IMR-90 (cell line): ENCODE data around the gene ONECUT1. TPM values are rescaled to one million over a fixed set of nuclear protein-coding genes. Genes with fewer than 3 reads are reported as not detected.
A peak's percentile ranks its signal among the peaks of the same experiment; 100 is the strongest.

Experiments used
- ATAC-seq: fragments of 200-7000 bp; cut with Tn5 transposase; 2 replicates; pipeline ENCODE4 v1.9.1; 2020; ENCODE audit warnings: low read depth, mild to moderate bottlenecking, moderate library complexity
- Bru-seq: library from RNA; stranded (reverse); fragments of 400-500 nt; gene quantifications from one replicate; lab custom pipeline; 2021; lab: Mats Ljungman, UMichigan
- BruChase-seq, 2 experiments: library from RNA; stranded (reverse); fragments of 400-500 nt; gene quantifications; one replicate each; lab custom pipeline; 2021; lab: Mats Ljungman, UMichigan
- BruUV-seq: library from RNA; stranded (reverse); fragments of 400-500 nt; replicated peaks from 2 replicates; lab custom pipeline; 2021; lab: Mats Ljungman, UMichigan
- CTCF ChIA-PET: fragments of 300-600 bp; formaldehyde crosslinking; extraction: SDS; loops from one replicate; lab custom pipeline; 2021; ENCODE audit warnings: antibody characterized with exemption; lab: Yijun Ruan, JAX
- POLR2A ChIA-PET: fragments of 300-600 bp; sonication (Branson Sonifier 250); formaldehyde crosslinking; loops from one replicate; lab custom pipeline; 2022; ENCODE audit warnings: antibody characterized with exemption; ENCODE audit not compliant: unreplicated experiment; lab: Charles Lee
- DNase-seq: peaks from one replicate; pipeline ENCODE4 v3.0.0; 2013
- H2AFZ ChIP-seq: replicated peaks from 2 replicates; pipeline ENCODE3; 2013; ENCODE audit warnings: low read length, mild to moderate bottlenecking; ENCODE audit not compliant: poor library complexity
- H2AK5ac ChIP-seq: 2 replicates; pipeline ENCODE4 v1.6.1; 2013; ENCODE audit warnings: low read depth, low read length, inconsistent platforms
- H2AK9ac ChIP-seq: replicated peaks from 2 replicates; pipeline ENCODE3; 2013; ENCODE audit warnings: mild to moderate bottlenecking, low read depth, low read length, moderate library complexity; ENCODE audit not compliant: poor library complexity
- H2BK120ac ChIP-seq: 2 replicates; pipeline ENCODE4 v1.6.1; 2013; ENCODE audit warnings: low read depth, low read length, inconsistent platforms
- H2BK15ac ChIP-seq: 3 replicates; pipeline ENCODE4 v1.6.1; 2013; ENCODE audit warnings: low read depth, low read length, inconsistent platforms
- H2BK20ac ChIP-seq: 2 replicates; pipeline ENCODE4 v1.6.1; 2013; ENCODE audit warnings: low read depth, mild to moderate bottlenecking, inconsistent platforms, low read length, moderate library complexity
- H2BK5ac ChIP-seq: 2 replicates; pipeline ENCODE4 v1.6.1; 2013; ENCODE audit warnings: mild to moderate bottlenecking, low read depth, low read length, inconsistent platforms; ENCODE audit not compliant: poor library complexity, severe bottlenecking
- H3K14ac ChIP-seq: replicated peaks from 2 replicates; pipeline ENCODE4 v1.6.1; 2013; ENCODE audit warnings: low read depth, low read length, inconsistent platforms
- H3K18ac ChIP-seq: 2 replicates; pipeline ENCODE4 v1.6.1; 2013; ENCODE audit warnings: low read depth, low read length, control low read depth
- H3K23ac ChIP-seq: 2 replicates; pipeline ENCODE4 v1.6.1; 2013; ENCODE audit warnings: low read depth, low read length, inconsistent platforms
- H3K27ac ChIP-seq: 2 replicates; pipeline ENCODE4 v1.5.1; 2013; ENCODE audit warnings: mild to moderate bottlenecking, control low read depth, low read length; ENCODE audit not compliant: insufficient read depth
- H3K27me3 ChIP-seq: 2 replicates; pipeline ENCODE4 v1.6.1; 2013; ENCODE audit warnings: low read length; ENCODE audit not compliant: control insufficient read depth, insufficient read depth
- H3K36me3 ChIP-seq: 2 replicates; pipeline ENCODE4 v1.6.1; 2013; ENCODE audit warnings: low read length, mixed read lengths; ENCODE audit not compliant: control insufficient read depth, insufficient read depth
- H3K4ac ChIP-seq: 2 replicates; pipeline ENCODE4 v1.6.1; 2013; ENCODE audit warnings: low read depth, low read length, inconsistent platforms
- H3K4me1 ChIP-seq: 2 replicates; pipeline ENCODE4 v1.6.1; 2013; ENCODE audit warnings: low read length, mixed read lengths; ENCODE audit not compliant: control insufficient read depth, insufficient read depth
- H3K4me2 ChIP-seq: 2 replicates; pipeline ENCODE4 v1.6.1; 2013; ENCODE audit warnings: low read depth, mild to moderate bottlenecking, control low read depth, low read length, moderate library complexity
- H3K4me3 ChIP-seq: 2 replicates; pipeline ENCODE4 v1.5.1; 2013; ENCODE audit warnings: low read depth, mild to moderate bottlenecking, control low read depth, low read length, moderate library complexity; ENCODE audit not compliant: insufficient read depth
- H3K56ac ChIP-seq: 2 replicates; pipeline ENCODE4 v1.6.1; 2013; ENCODE audit warnings: low read length, inconsistent platforms; ENCODE audit not compliant: insufficient read depth; ENCODE audit errors: extremely low read depth
- H3K79me1 ChIP-seq, 2 experiments: 2 replicates each; pipeline ENCODE4 v1.6.1; 2013; ENCODE audit warnings: low read length in 2 of 2, inconsistent platforms in 1 of 2, low read depth in 1 of 2
- H3K9ac ChIP-seq: 2 replicates; pipeline ENCODE4 v1.6.1; 2013; ENCODE audit warnings: low read depth, low read length, control low read depth
- H3K9me1 ChIP-seq: 2 replicates; pipeline ENCODE4 v1.6.1; 2013; ENCODE audit warnings: low read length, inconsistent platforms; ENCODE audit not compliant: insufficient read depth
- H3K9me3 ChIP-seq: 2 replicates; pipeline ENCODE4 v1.6.1; 2013; ENCODE audit warnings: low read length; ENCODE audit not compliant: control insufficient read depth, insufficient read depth
- H4K20me1 ChIP-seq: 2 replicates; pipeline ENCODE4 v1.6.1; 2013; ENCODE audit warnings: low read length, inconsistent platforms; ENCODE audit not compliant: insufficient read depth
- H4K5ac ChIP-seq: 2 replicates; pipeline ENCODE4 v1.6.1; 2013; ENCODE audit warnings: mild to moderate bottlenecking, low read depth, low read length, control low read depth
- H4K8ac ChIP-seq, 2 experiments: 2 replicates each; pipeline ENCODE4 v1.6.1; 2013; ENCODE audit warnings: low read depth in 2 of 2, low read length in 2 of 2, control low read depth in 1 of 2, inconsistent platforms in 1 of 2
- H4K91ac ChIP-seq: 2 replicates; pipeline ENCODE4 v1.6.1; 2013; ENCODE audit warnings: low read depth, low read length, inconsistent platforms; ENCODE audit not compliant: insufficient read depth
- FOS ChIP-seq: fragments of 150-350 bp; IDR thresholded peaks from 2 replicates; pipeline ENCODE4 v1.6.1; 2016; ENCODE audit warnings: low read depth, low read length
- SMC3 ChIP-seq: fragments of 150-350 bp; IDR thresholded peaks from 2 replicates; pipeline ENCODE4 v1.6.1; 2016; ENCODE audit warnings: low read depth, mild to moderate bottlenecking, antibody characterized with exemption, low read length, moderate library complexity
- WGBS, 2 experiments: methylation state at CpG; one replicate each; pipeline versions ENCODE4 v1.1.5 to v1.1.7; 2013; ENCODE audit warnings: missing lambda C conversion rate in 2 of 2; ENCODE audit not compliant: insufficient read length in 1 of 2; ENCODE audit errors: extremely low coverage in 2 of 2; 5-methylcytosine and 5-hydroxymethylcytosine counted together
- dilution Hi-C: fragments of 300-500 bp; cut with HindIII; formaldehyde crosslinking; loops from one replicate; pipeline ENCODE4 v1.14.3; 2018; ENCODE audit warnings: low sequenced_read_pairs; ENCODE audit not compliant: unreplicated experiment
- in situ Hi-C: fragments of 300-500 bp; cut with MboI; formaldehyde crosslinking; loops from 3 replicates; pipeline ENCODE4 v1.14.3; 2019; ENCODE audit warnings: low sequenced_read_pairs, inconsistent platforms, mixed read lengths
- intact Hi-C: fragments of 100-400 bp; cut with micrococcal nuclease; formaldehyde crosslinking; loops from 2 replicates; pipeline ENCODE4 v1.10.0; 2022
- long read RNA-seq: library from polyadenylated mRNA; unstranded; transcript quantifications from one replicate; pipeline ENCODE4 v2.0.0, GENCODE V29; 2021; ENCODE audit not compliant: unreplicated experiment
- polyA plus RNA-seq, 3 experiments: library from polyadenylated mRNA; depleted of rRNA; stranded (reverse); fragments of >200 nt; gene quantifications; 2 replicates each; pipeline ENCODE4 v1.2.3, GENCODE V29; 2012; ENCODE audit warnings: low replicate concordance in 1 of 3
- total RNA-seq: library from RNA; depleted of rRNA; stranded (reverse); fragments of >200 nt; gene quantifications from 2 replicates; pipeline ENCODE4 v1.2.3, GENCODE V29; 2012; rRNA removed
- TF ChIP-seq, protein P1 (sequence below): fragments of 150-350 bp; IDR thresholded peaks from 2 replicates; pipeline ENCODE4 v1.6.1; 2016; ENCODE audit warnings: low read depth, mild to moderate bottlenecking, low read length, moderate library complexity, borderline replicate concordance

Gene ONECUT1
- total RNA-seq (not detected in 2 replicates), polyA plus RNA-seq (2012; rRNA removed) (not detected in 2 replicates), Bru-seq, nascent RNA (percentile 3 among the genes with signal in this experiment), BruChase-seq, experiment 1, labeled RNA remaining after a 6-hour chase (percentile 7 among the genes with signal in this experiment), BruChase-seq, experiment 2, labeled RNA remaining after a 2-hour chase (percentile 13 among the genes with signal in this experiment)
- not detected in 2 replicates for polyA plus RNA-seq (2012; cell fraction: cytosol; rRNA removed)
- polyA plus RNA-seq (2012; cell fraction: nucleus; rRNA removed; ENCODE audit: low replicate concordance): not detected in 2 replicates
- long read RNA-seq: 0 reads

DNA sequence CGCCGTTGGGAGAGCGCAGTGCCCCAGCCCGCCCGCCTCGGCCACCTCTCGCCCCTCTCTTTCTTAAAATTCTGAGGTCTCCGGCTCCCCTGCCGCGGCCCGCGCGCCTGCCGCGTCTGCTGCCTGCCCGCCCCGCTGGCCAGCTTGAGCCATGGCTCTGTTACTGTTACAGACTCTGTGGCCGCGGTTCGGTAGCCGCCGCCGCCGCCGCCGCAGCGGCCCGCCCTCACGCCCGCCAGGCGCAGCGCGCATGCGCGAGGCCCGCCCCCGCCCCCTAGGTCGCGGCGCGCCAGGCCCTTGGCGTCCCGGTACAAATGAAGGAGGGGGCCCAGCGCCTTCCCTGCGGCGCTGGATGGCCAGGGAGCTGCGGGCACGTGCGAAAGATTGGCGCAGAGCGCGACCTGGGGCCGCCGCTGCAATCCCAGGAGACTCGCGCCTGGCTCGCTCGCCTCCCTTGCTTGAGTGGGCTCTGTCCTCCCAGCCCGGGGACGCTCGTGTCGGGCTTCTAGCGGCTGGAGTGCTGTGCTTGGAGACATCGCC is at the start of gene ONECUT1:
Gene ONECUT1 (minus strand): TSS at position 168 of the 540 bp plus-strand sequence. CDS start 452 bp downstream, outside the sequence.
- no TSS peak for BruUV-seq
- H3K4me2 ChIP-seq: peak within 1 kb of the TSS; percentile 100
- WGBS, 2 experiments: 1% methylated on average over 40 of the region's 64 CpGs; no CpG with 5 or more reads in 1 of the 2 experiments
- H3K18ac ChIP-seq: no peak within 1 kb of the TSS
- H2BK120ac ChIP-seq: no peak within 1 kb of the TSS
- peak within 1 kb of the TSS; percentile 46 for H3K4me3 ChIP-seq
- H2AK5ac ChIP-seq: no peak within 1 kb of the TSS
- H2BK20ac ChIP-seq: no peak within 1 kb of the TSS
- peaks cover 14% of the 10 kb centered on the region for H3K9me3 ChIP-seq
- no peak within 1 kb of the TSS for H3K23ac ChIP-seq
- POLR2A ChIA-PET: no interaction called here
- no peak within 1 kb of the TSS for H4K91ac ChIP-seq
- no peaks in the 10 kb centered on the region; the same call in 1 of the 2 replicates for H4K20me1 ChIP-seq
- TF ChIP-seq FOS (no peak), SMC3 (no peak)
- TF ChIP-seq, protein P1, sequence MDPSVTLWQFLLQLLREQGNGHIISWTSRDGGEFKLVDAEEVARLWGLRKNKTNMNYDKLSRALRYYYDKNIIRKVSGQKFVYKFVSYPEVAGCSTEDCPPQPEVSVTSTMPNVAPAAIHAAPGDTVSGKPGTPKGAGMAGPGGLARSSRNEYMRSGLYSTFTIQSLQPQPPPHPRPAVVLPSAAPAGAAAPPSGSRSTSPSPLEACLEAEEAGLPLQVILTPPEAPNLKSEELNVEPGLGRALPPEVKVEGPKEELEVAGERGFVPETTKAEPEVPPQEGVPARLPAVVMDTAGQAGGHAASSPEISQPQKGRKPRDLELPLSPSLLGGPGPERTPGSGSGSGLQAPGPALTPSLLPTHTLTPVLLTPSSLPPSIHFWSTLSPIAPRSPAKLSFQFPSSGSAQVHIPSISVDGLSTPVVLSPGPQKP: no peak
- H3K79me1 ChIP-seq: no peaks in the 10 kb centered on the region
- DNase-seq (peak; percentile 2), ATAC-seq (peak; percentile 88)
- no peak within 1 kb of the TSS for H3K27ac ChIP-seq
- dilution Hi-C loops: no loop called here
- H3K27me3 ChIP-seq: peaks cover 92% of the 10 kb centered on the region
- no peak within 1 kb of the TSS for H3K56ac ChIP-seq
- no peak within 1 kb of the TSS for H4K8ac ChIP-seq
- no peak within 1 kb of the TSS for H3K9ac ChIP-seq
- no peaks in the 10 kb centered on the region for H3K9me1 ChIP-seq
- no peaks in the 10 kb centered on the region for H3K36me3 ChIP-seq
- no peak within 1 kb of the TSS for H2BK15ac ChIP-seq
- intact Hi-C loops: no loop called here
- H3K4ac ChIP-seq: no peak within 1 kb of the TSS
- no peak within 1 kb of the TSS for H3K14ac ChIP-seq
- in situ Hi-C loops: no loop called here
- CTCF ChIA-PET: no interaction called here
- no peak within 1 kb of the TSS for H2AK9ac ChIP-seq
- H3K4me1 ChIP-seq: peaks cover 5% of the 10 kb centered on the region; the same call in 1 of the 2 replicates
- no peak within 1 kb of the TSS for H2BK5ac ChIP-seq
- no peak within 1 kb of the TSS for H4K5ac ChIP-seq
- H2AFZ ChIP-seq: peak within 1 kb of the TSS; percentile 88
